ENCODE data around the gene PPP2R5C. TPM values are rescaled to one million over a fixed set of nuclear protein-coding genes. Genes with fewer than 3 reads are reported as not detected.
"Not testable (repeated sequence)": the region's sequence is repeated elsewhere in the genome, so short reads cannot be mapped to it uniquely, and the experiment has no call there.

PPP2R5C gene
- total and polyA plus RNA-seq, 7 experiments from 2014 or later: 155 to 449 (median 382) TPM

GRCh38 chr14:101740981-101741380 lies 20.5 kb upstream of the PPP2R5C start:
- intact Hi-C loops (cut with micrococcal nuclease): no loop called here
- no peak overlapping the region for H3K4me3 ChIP-seq (ENCODE audit: low read length)
- no peaks in the 10 kb centered on the region for H3K27me3 ChIP-seq (ENCODE audit: control insufficient read depth in 2 of 2, insufficient read depth in 2 of 2, low read length in 2 of 2)
- ATAC-seq (no peak), DNase-seq (no peak)
- CTCF ChIA-PET: interaction anchor here (1.4 kb wide), 1 partner anchor 29 kb away, joined by 3 read pairs; no protein-coding TSS in a partner anchor
- H3K9me3 ChIP-seq (ENCODE audit: control insufficient read depth in 2 of 3, low read length in 3 of 3): peaks cover 4 to 12% (median 7%) of the 10 kb centered on the region in 3 experiments
- Mint-ChIP-seq H3K4me1 (peaks cover 0 to 14% (median 7%) of the 10 kb centered on the region in 7 donors), H3K27ac (no peak overlapping the region), H3K27me3 (peaks cover 0 to 17% (median 0%) of the 10 kb centered on the region in 5 donors), H3K9me3 (peaks cover 0 to 26% (median 14%) of the 10 kb centered on the region in 11 donors), H3K36me3 (peaks cover 7 to 18% (median 13%) of the 10 kb centered on the region in 5 donors), H3K4me3 (no peak overlapping the region)
- POLR2A ChIA-PET: interaction anchor here (1.6 kb wide), 1 partner anchor 20 kb away, joined by 4 read pairs; the partner anchor contains the start of gene PPP2R5C
- no peaks in the 10 kb centered on the region for H3K36me3 ChIP-seq (ENCODE audit: control insufficient read depth in 2 of 3, insufficient read depth in 3 of 3, low read length in 3 of 3)
- peaks cover 0 to 9% of the 10 kb centered on the region in 2 donors for H3K4me1 ChIP-seq (ENCODE audit: control insufficient read depth in 2 of 2, insufficient read depth in 2 of 2, low read length in 2 of 2)
- no peak overlapping the region for H3K27ac ChIP-seq (ENCODE audit: low read depth, low read length)

- Histone ChIP-seq H3K27ac (ENCODE audit: low read depth, low read length) (no peak overlapping the region), H3K36me3 (ENCODE audit: control insufficient read depth in 2 of 3, insufficient read depth in 3 of 3, low read length in 3 of 3) (no peaks in the 10 kb centered on the region), H3K9me3 (ENCODE audit: control insufficient read depth in 2 of 3, low read length in 3 of 3) (peaks cover 4 to 12% (median 7%) of the 10 kb centered on the region in 3 experiments), H3K4me1 (ENCODE audit: control insufficient read depth in 2 of 2, insufficient read depth in 2 of 2, low read length in 2 of 2) (peaks cover 0 to 3% of the 10 kb centered on the region in 2 donors), H3K27me3 (ENCODE audit: control insufficient read depth in 2 of 2, insufficient read depth in 2 of 2, low read length in 2 of 2) (no peaks in the 10 kb centered on the region), H3K4me3 (ENCODE audit: low read length) (no peak overlapping the region)
- Mint-ChIP-seq H3K4me3 (no peak overlapping the region), H3K36me3 (peaks cover 4 to 18% (median 13%) of the 10 kb centered on the region in 5 donors), H3K27me3 (peaks cover 0 to 42% (median 0%) of the 10 kb centered on the region in 5 donors), H3K4me1 (peaks cover 0 to 3% (median 0%) of the 10 kb centered on the region in 7 donors), H3K9me3 (peaks cover 0 to 26% (median 14%) of the 10 kb centered on the region in 11 donors), H3K27ac (no peak overlapping the region)
- ATAC-seq (no peak), DNase-seq (no peak)
- ChIA-PET CTCF (no interaction called here), POLR2A (interaction anchor here (0.6 kb wide), 1 partner anchor 9 kb away, joined by 4 read pairs; no protein-coding TSS in a partner anchor)
- intact Hi-C loops (cut with micrococcal nuclease): no loop called here
These were observed 17.8 kb upstream of the PPP2R5C start for GRCh38 chr14:101743701-101744100.

GRCh38 chr14:101744382-101744781 lies 17.1 kb upstream of the PPP2R5C start:
- not testable (repeated sequence) for ATAC-seq
- POLR2A ChIA-PET: interaction anchor here (0.6 kb wide), 1 partner anchor 10 kb away, joined by 4 read pairs; no protein-coding TSS in a partner anchor

GRCh38 chr14:101749756-101750155 lies 11.8 kb upstream of the PPP2R5C start:
- H3K36me3 Mint-ChIP-seq; ATAC-seq; intact Hi-C loops (cut with micrococcal nuclease); DNase-seq; H3K4me1 Mint-ChIP-seq; H3K4me1 ChIP-seq (ENCODE audit: control insufficient read depth in 2 of 2, insufficient read depth in 2 of 2, low read length in 2 of 2); CTCF ChIA-PET; H3K36me3 ChIP-seq (ENCODE audit: control insufficient read depth in 2 of 3, insufficient read depth in 3 of 3, low read length in 3 of 3); H3K27me3 ChIP-seq (ENCODE audit: control insufficient read depth in 2 of 2, insufficient read depth in 2 of 2, low read length in 2 of 2); H3K9me3 ChIP-seq (ENCODE audit: control insufficient read depth in 2 of 3, low read length in 3 of 3); H3K27ac Mint-ChIP-seq; H3K4me3 Mint-ChIP-seq; H3K4me3 ChIP-seq (ENCODE audit: low read length); H3K27ac ChIP-seq (ENCODE audit: low read depth, low read length): not testable (repeated sequence)
- Mint-ChIP-seq H3K27me3 (peaks cover 0 to 85% (median 15%) of the 10 kb centered on the region in 5 donors), H3K9me3 (peaks cover 0 to 11% (median 0%) of the 10 kb centered on the region in 11 donors)
- POLR2A ChIA-PET: interaction anchor here (0.7 to 1.2 kb wide), 2 partner anchors 18 to 27 kb away, joined by 3 to 4 read pairs; no protein-coding TSS in a partner anchor

More at GRCh38 chr14:101744382-101744781, 17.1 kb upstream of the PPP2R5C start:
- DNase-seq; H3K27ac ChIP-seq (ENCODE audit: low read depth, low read length); H3K4me1 Mint-ChIP-seq; intact Hi-C loops (cut with micrococcal nuclease); H3K4me3 ChIP-seq (ENCODE audit: low read length); H3K36me3 ChIP-seq (ENCODE audit: control insufficient read depth in 2 of 3, insufficient read depth in 3 of 3, low read length in 3 of 3); H3K27me3 ChIP-seq (ENCODE audit: control insufficient read depth in 2 of 2, insufficient read depth in 2 of 2, low read length in 2 of 2); CTCF ChIA-PET; H3K4me1 ChIP-seq (ENCODE audit: control insufficient read depth in 2 of 2, insufficient read depth in 2 of 2, low read length in 2 of 2); H3K4me3 Mint-ChIP-seq: not testable (repeated sequence)
- peaks cover 4 to 12% (median 7%) of the 10 kb centered on the region in 3 experiments for H3K9me3 ChIP-seq (ENCODE audit: control insufficient read depth in 2 of 3, low read length in 3 of 3)
- peak overlapping the region in 1 of 9 donors; percentile 42 for H3K27ac Mint-ChIP-seq
- peaks cover 0 to 49% (median 0%) of the 10 kb centered on the region in 5 donors for H3K27me3 Mint-ChIP-seq
- peaks cover 4 to 18% (median 13%) of the 10 kb centered on the region in 5 donors for H3K36me3 Mint-ChIP-seq
- H3K9me3 Mint-ChIP-seq: peaks cover 0 to 26% (median 14%) of the 10 kb centered on the region in 11 donors

GRCh38 chr14:101754893-101755292 lies 6.6 kb upstream of the PPP2R5C start:
- no peak for DNase-seq

GRCh38 chr14:101755591-101756324 lies 5.8 kb upstream of the PPP2R5C start:
- no peak for DNase-seq
- Mint-ChIP-seq H3K27me3 (peaks cover 0 to 51% (median 15%) of the 10 kb centered on the region in 5 donors), H3K27ac (peak overlapping the region in 2 of 9 donors; percentile 34 to 58), H3K4me1 (peaks cover 5 to 23% (median 11%) of the 10 kb centered on the region in 7 donors), H3K4me3 (no peak overlapping the region), H3K36me3 (peaks cover 0 to 4% (median 0%) of the 10 kb centered on the region in 5 donors), H3K9me3 (peaks cover 0 to 8% (median 1%) of the 10 kb centered on the region in 11 donors)
- ChIA-PET POLR2A (interaction anchor here (1.3 kb wide), 1 partner anchor 24 kb away, joined by 6 read pairs; no protein-coding TSS in a partner anchor), CTCF (no interaction called here)
- no peaks in the 10 kb centered on the region for H3K4me1 ChIP-seq (ENCODE audit: control insufficient read depth in 2 of 2, insufficient read depth in 2 of 2, low read length in 2 of 2)
- no peaks in the 10 kb centered on the region for H3K27me3 ChIP-seq (ENCODE audit: control insufficient read depth in 2 of 2, insufficient read depth in 2 of 2, low read length in 2 of 2)
- no peak for ATAC-seq
- intact Hi-C loops (cut with micrococcal nuclease): loop anchor here in 1 of 2 donors (2.0 kb wide), 1 partner anchor 71 kb away; no protein-coding TSS in a partner anchor
- H3K27ac ChIP-seq (ENCODE audit: low read depth, low read length): no peak overlapping the region
- no peaks in the 10 kb centered on the region for H3K9me3 ChIP-seq (ENCODE audit: control insufficient read depth in 2 of 3, low read length in 3 of 3)
- H3K4me3 ChIP-seq (ENCODE audit: low read length): no peak overlapping the region
- H3K36me3 ChIP-seq (ENCODE audit: control insufficient read depth in 2 of 3, insufficient read depth in 3 of 3, low read length in 3 of 3): no peaks in the 10 kb centered on the region

More at GRCh38 chr14:101754893-101755292, 6.6 kb upstream of the PPP2R5C start:
- ATAC-seq: no peak
- no peaks in the 10 kb centered on the region for H3K9me3 ChIP-seq (ENCODE audit: control insufficient read depth in 2 of 3, low read length in 3 of 3)
- ChIA-PET POLR2A (no interaction called here), CTCF (no interaction called here)
- Mint-ChIP-seq H3K4me1 (peaks cover 2 to 20% (median 8%) of the 10 kb centered on the region in 7 donors), H3K9me3 (peaks cover 0 to 8% (median 1%) of the 10 kb centered on the region in 11 donors), H3K4me3 (no peak overlapping the region), H3K27me3 (peaks cover 0 to 58% (median 15%) of the 10 kb centered on the region in 5 donors), H3K27ac (peak overlapping the region in 1 of 9 donors; percentile 79), H3K36me3 (peaks cover 0 to 4% (median 0%) of the 10 kb centered on the region in 5 donors)
- H3K36me3 ChIP-seq (ENCODE audit: control insufficient read depth in 2 of 3, insufficient read depth in 3 of 3, low read length in 3 of 3): no peaks in the 10 kb centered on the region
- H3K4me3 ChIP-seq (ENCODE audit: low read length): no peak overlapping the region
- H3K27ac ChIP-seq (ENCODE audit: low read depth, low read length): no peak overlapping the region
- no peaks in the 10 kb centered on the region for H3K4me1 ChIP-seq (ENCODE audit: control insufficient read depth in 2 of 2, insufficient read depth in 2 of 2, low read length in 2 of 2)
- intact Hi-C loops (cut with micrococcal nuclease): loop anchor here in 1 of 2 donors (2.0 kb wide), 1 partner anchor 70 kb away; no protein-coding TSS in a partner anchor
- H3K27me3 ChIP-seq (ENCODE audit: control insufficient read depth in 2 of 2, insufficient read depth in 2 of 2, low read length in 2 of 2): no peaks in the 10 kb centered on the region

Measured in naive thymus-derived CD4-positive, alpha-beta T cell (primary cell).